Cardiac septum (tissue), 1 donor: ENCODE results near the gene STOX1. TPM values are rescaled to one million over a fixed set of nuclear protein-coding genes. Genes with fewer than 3 reads are reported as not detected.
"Not testable (repeated sequence)": the region's sequence is repeated elsewhere in the genome, so short reads cannot be mapped to it uniquely, and the experiment has no call there.

Experiments
- DNase-seq: peaks from one replicate; pipeline ENCODE4 v3.0.0-alpha.2; 2020; ENCODE audit warnings: low spot score
- intact Hi-C: fragments of 100-400 bp; cut with DNase I; formaldehyde crosslinking; loops from one replicate; pipeline ENCODE4 v1.14.0; 2022
- long read RNA-seq: library from polyadenylated mRNA; unstranded; transcript quantifications from one replicate; pipeline ENCODE4 v2.0.0, GENCODE V29; 2021
- total RNA-seq: library from RNA; stranded (reverse); fragmentation: NEBNext Ultra II Directional; extraction: Animal tissue kit (Norgen Biotek cat#: 25700); gene quantifications from one replicate; pipeline ENCODE4 v1.2.1, GENCODE V29; 2021
- donor health status: DM: no; HTN: no; CAD: no.

The STOX1 gene
- total RNA-seq: 0.19 TPM
- long read RNA-seq: 0 reads

GRCh38 chr10:68826764-68827591, at the start of gene STOX1:
STOX1 (plus strand) TSS chr10:68827531; CDS start chr10:68827624, 93 bp downstream.
- intact Hi-C loops: no loop called here
- DNase-seq: no peak

- DNase-seq: no peak
- intact Hi-C loops: no loop called here
Measured at GRCh38 chr10:68781613-68782574, 45.4 kb upstream of the STOX1 start.

GRCh38 chr10:68784476-68784875, 42.9 kb upstream of the STOX1 start:
- intact Hi-C loops: no loop called here
- no peak for DNase-seq

- DNase-seq: no peak
- intact Hi-C loops: no loop called here
Measured at GRCh38 chr10:68787813-68788212, 39.5 kb upstream of the STOX1 start.

- intact Hi-C loops: loop anchor here (10.0 kb wide), 1 partner anchor 104 kb away; no protein-coding TSS in a partner anchor
- DNase-seq: no peak
Measured at GRCh38 chr10:68790476-68790875, 36.9 kb upstream of the STOX1 start.

GRCh38 chr10:68792115-68792514, 35.2 kb upstream of the STOX1 start:
- intact Hi-C loops: loop anchor here (10.0 kb wide), 1 partner anchor 103 kb away; no protein-coding TSS in a partner anchor
- DNase-seq: no peak

- no peak for DNase-seq
- intact Hi-C loops: loop anchor here (10.0 kb wide), 1 partner anchor 99 kb away; no protein-coding TSS in a partner anchor
Measured at GRCh38 chr10:68795886-68796532, 31.3 kb upstream of the STOX1 start.

GRCh38 chr10:68796605-68797004, 30.7 kb upstream of the STOX1 start:
- intact Hi-C loops: loop anchor here (10.0 kb wide), 1 partner anchor 98 kb away; no protein-coding TSS in a partner anchor
- no peak for DNase-seq

GRCh38 chr10:68800211-68800610, 27.1 kb upstream of the STOX1 start:
- DNase-seq: no peak
- intact Hi-C loops: no loop called here

GRCh38 chr10:68804692-68805091, 22.6 kb upstream of the STOX1 start:
- intact Hi-C loops: no loop called here
- DNase-seq: no peak

- intact Hi-C loops: not testable (repeated sequence)
Measured at GRCh38 chr10:68810830-68811229, 16.5 kb upstream of the STOX1 start.

GRCh38 chr10:68811314-68812009, 15.9 kb upstream of the STOX1 start:
- intact Hi-C loops: no loop called here
- DNase-seq: no peak

More at GRCh38 chr10:68810830-68811229, 16.5 kb upstream of the STOX1 start:
- DNase-seq: not testable (repeated sequence)

GRCh38 chr10:68812420-68812819, 14.9 kb upstream of the STOX1 start:
- intact Hi-C loops: no loop called here
- no peak for DNase-seq

- DNase-seq: no peak
- intact Hi-C loops: no loop called here
Measured at GRCh38 chr10:68813559-68813958, 13.8 kb upstream of the STOX1 start.

- intact Hi-C loops: no loop called here
- no peak for DNase-seq
Measured at GRCh38 chr10:68816796-68817412, 10.4 kb upstream of the STOX1 start.

- DNase-seq, intact Hi-C loops: not testable (repeated sequence)
Measured at GRCh38 chr10:68820359-68820758, 7.0 kb upstream of the STOX1 start.

- intact Hi-C loops, DNase-seq: not testable (repeated sequence)
Measured at GRCh38 chr10:68822626-68823025, 4.7 kb upstream of the STOX1 start.

- intact Hi-C loops, DNase-seq: not testable (repeated sequence)
Measured at GRCh38 chr10:68827592-68827959, 245 bp downstream of the STOX1 start.
